ENCODE measurements around the gene CSRNP3.

Gene CSRNP3

GRCh38 chr2:165450156-165450555, 19.3 kb upstream of the CSRNP3 start:
- peak; percentile 28 to 74 (median 59) for DNase-seq
- Histone ChIP-seq H3K27me3 (replicated peaks in 2 of 5; ENCODE audit: control insufficient read depth in 4 of 5, insufficient read depth in 5 of 5, low read length in 4 of 5) (no peaks in the 10 kb centered on the region), H3K4me3 (ENCODE audit: control insufficient read depth in 1 of 7, extremely low read depth in 1 of 7, insufficient read depth in 4 of 7, low read depth in 2 of 7, low read length in 6 of 7) (peak overlapping the region in 1 of 7 experiments; percentile 29), H3K4me1 (ENCODE audit: control extremely low read depth in 1 of 4, control insufficient read depth in 4 of 4, insufficient read depth in 4 of 4, low read length in 3 of 4) (peaks cover 5 to 21% (median 14%) of the 10 kb centered on the region in 4 experiments), H3K27ac (ENCODE audit: insufficient read depth in 1 of 2, low read depth in 1 of 2, low read length in 2 of 2, poor library complexity in 1 of 2, severe bottlenecking in 2 of 2) (no peak overlapping the region), H3K36me3 (ENCODE audit: control insufficient read depth in 4 of 4, insufficient read depth in 4 of 4, low read length in 3 of 4) (no peaks in the 10 kb centered on the region), H3K9me3 (ENCODE audit: control extremely low read depth in 1 of 5, control insufficient read depth in 4 of 5, insufficient read depth in 2 of 5, low read depth in 1 of 5, low read length in 4 of 5) (peaks cover 0 to under 1% (median 0%) of the 10 kb centered on the region in 5 experiments)
- ChIA-PET CTCF (interaction anchor here (0.9 to 2.1 kb wide), 10 partner anchors 11 to 424 kb away, joined by 3 to 7 read pairs (median 4); no protein-coding TSS in a partner anchor), POLR2A (no interaction called here)
- WGBS (ENCODE audit: insufficient coverage) = no CpG with 5 or more reads among the region's 1 CpG

- peaks cover 0 to 4% (median 0%) of the 10 kb centered on the region in 5 experiments for H3K9me3 ChIP-seq (ENCODE audit: control extremely low read depth in 1 of 5, control insufficient read depth in 4 of 5, insufficient read depth in 2 of 5, low read depth in 1 of 5, low read length in 4 of 5)
- no peaks in the 10 kb centered on the region for H3K36me3 ChIP-seq (ENCODE audit: control insufficient read depth in 4 of 4, insufficient read depth in 4 of 4, low read length in 3 of 4)
- no peak overlapping the region for H3K27ac ChIP-seq (ENCODE audit: insufficient read depth in 1 of 2, low read depth in 1 of 2, low read length in 2 of 2, poor library complexity in 1 of 2, severe bottlenecking in 2 of 2)
- peaks cover 5 to 21% (median 14%) of the 10 kb centered on the region in 4 experiments for H3K4me1 ChIP-seq (ENCODE audit: control extremely low read depth in 1 of 4, control insufficient read depth in 4 of 4, insufficient read depth in 4 of 4, low read length in 3 of 4)
- CTCF ChIA-PET = interaction anchor here (1.3 kb wide), 1 partner anchor 13 kb away, joined by 3 read pairs; no protein-coding TSS in a partner anchor
- no peak overlapping the region for H3K4me3 ChIP-seq (ENCODE audit: control insufficient read depth in 1 of 7, extremely low read depth in 1 of 7, insufficient read depth in 4 of 7, low read depth in 2 of 7, low read length in 6 of 7)
- POLR2A ChIA-PET = no interaction called here
- no peak for DNase-seq
- WGBS (ENCODE audit: insufficient coverage) = 95% methylated on average over 2 of the region's 2 CpGs
- no peaks in the 10 kb centered on the region for H3K27me3 ChIP-seq (replicated peaks in 2 of 5; ENCODE audit: control insufficient read depth in 4 of 5, insufficient read depth in 5 of 5, low read length in 4 of 5)
Measured at GRCh38 chr2:165452327-165452726, 17.2 kb upstream of the CSRNP3 start.

GRCh38 chr2:165453561-165454094, 15.9 kb upstream of the CSRNP3 start:
- 98% methylated on average over 5 of the region's 5 CpGs for WGBS (ENCODE audit: insufficient coverage)
- Histone ChIP-seq H3K4me3 (ENCODE audit: control insufficient read depth in 1 of 7, extremely low read depth in 1 of 7, insufficient read depth in 4 of 7, low read depth in 2 of 7, low read length in 6 of 7) (no peak overlapping the region), H3K27ac (ENCODE audit: insufficient read depth in 1 of 2, low read depth in 1 of 2, low read length in 2 of 2, poor library complexity in 1 of 2, severe bottlenecking in 2 of 2) (no peak overlapping the region), H3K4me1 (ENCODE audit: control extremely low read depth in 1 of 4, control insufficient read depth in 4 of 4, insufficient read depth in 4 of 4, low read length in 3 of 4) (peaks cover 5 to 21% (median 14%) of the 10 kb centered on the region in 4 experiments), H3K27me3 (replicated peaks in 2 of 5; ENCODE audit: control insufficient read depth in 4 of 5, insufficient read depth in 5 of 5, low read length in 4 of 5) (no peaks in the 10 kb centered on the region), H3K36me3 (ENCODE audit: control insufficient read depth in 4 of 4, insufficient read depth in 4 of 4, low read length in 3 of 4) (no peaks in the 10 kb centered on the region), H3K9me3 (ENCODE audit: control extremely low read depth in 1 of 5, control insufficient read depth in 4 of 5, insufficient read depth in 2 of 5, low read depth in 1 of 5, low read length in 4 of 5) (peaks cover 0 to 4% (median 0%) of the 10 kb centered on the region in 5 experiments)
- ChIA-PET CTCF (interaction anchor here (1.4 kb wide), 1 partner anchor 246 kb away, joined by 3 read pairs; no protein-coding TSS in a partner anchor), POLR2A (interaction anchor here (0.6 kb wide), 1 partner anchor 524 kb away, joined by 4 read pairs; no protein-coding TSS in a partner anchor)
- DNase-seq = no peak

- Histone ChIP-seq H3K36me3 (ENCODE audit: control insufficient read depth in 4 of 4, insufficient read depth in 4 of 4, low read length in 3 of 4) (no peaks in the 10 kb centered on the region), H3K27me3 (replicated peaks in 2 of 5; ENCODE audit: control insufficient read depth in 4 of 5, insufficient read depth in 5 of 5, low read length in 4 of 5) (no peaks in the 10 kb centered on the region), H3K27ac (ENCODE audit: insufficient read depth in 1 of 2, low read depth in 1 of 2, low read length in 2 of 2, poor library complexity in 1 of 2, severe bottlenecking in 2 of 2) (no peak overlapping the region), H3K4me1 (ENCODE audit: control extremely low read depth in 1 of 4, control insufficient read depth in 4 of 4, insufficient read depth in 4 of 4, low read length in 3 of 4) (peaks cover 4 to 11% (median 8%) of the 10 kb centered on the region in 4 experiments), H3K9me3 (ENCODE audit: control extremely low read depth in 1 of 5, control insufficient read depth in 4 of 5, insufficient read depth in 2 of 5, low read depth in 1 of 5, low read length in 4 of 5) (peaks cover 0 to 4% (median 0%) of the 10 kb centered on the region in 5 experiments), H3K4me3 (ENCODE audit: control insufficient read depth in 1 of 7, extremely low read depth in 1 of 7, insufficient read depth in 4 of 7, low read depth in 2 of 7, low read length in 6 of 7) (no peak overlapping the region)
- ChIA-PET POLR2A (no interaction called here), CTCF (interaction anchor here (1.3 kb wide), 1 partner anchor 158 kb away, joined by 3 read pairs; no protein-coding TSS in a partner anchor)
- DNase-seq = no peak
- no CpG with 5 or more reads among the region's 1 CpG for WGBS (ENCODE audit: insufficient coverage)
Measured at GRCh38 chr2:165454905-165455304, 14.6 kb upstream of the CSRNP3 start.

GRCh38 chr2:165456027-165456426, 13.5 kb upstream of the CSRNP3 start:
- DNase-seq = peak in 1 of 3 donors; percentile 37
- peaks cover 0 to 4% (median 0%) of the 10 kb centered on the region in 5 experiments for H3K9me3 ChIP-seq (ENCODE audit: control extremely low read depth in 1 of 5, control insufficient read depth in 4 of 5, insufficient read depth in 2 of 5, low read depth in 1 of 5, low read length in 4 of 5)
- H3K36me3 ChIP-seq (ENCODE audit: control insufficient read depth in 4 of 4, insufficient read depth in 4 of 4, low read length in 3 of 4) = no peaks in the 10 kb centered on the region
- POLR2A ChIA-PET = no interaction called here
- H3K4me3 ChIP-seq (ENCODE audit: control insufficient read depth in 1 of 7, extremely low read depth in 1 of 7, insufficient read depth in 4 of 7, low read depth in 2 of 7, low read length in 6 of 7) = no peak overlapping the region
- H3K27ac ChIP-seq (ENCODE audit: insufficient read depth in 1 of 2, low read depth in 1 of 2, low read length in 2 of 2, poor library complexity in 1 of 2, severe bottlenecking in 2 of 2) = no peak overlapping the region
- H3K4me1 ChIP-seq (ENCODE audit: control extremely low read depth in 1 of 4, control insufficient read depth in 4 of 4, insufficient read depth in 4 of 4, low read length in 3 of 4) = peaks cover 0 to under 1% (median 0%) of the 10 kb centered on the region in 4 experiments
- WGBS (ENCODE audit: insufficient coverage) = no CpG with 5 or more reads among the region's 1 CpG
- no peaks in the 10 kb centered on the region for H3K27me3 ChIP-seq (replicated peaks in 2 of 5; ENCODE audit: control insufficient read depth in 4 of 5, insufficient read depth in 5 of 5, low read length in 4 of 5)
- CTCF ChIA-PET = no interaction called here

GRCh38 chr2:165462443-165462842, 7.1 kb upstream of the CSRNP3 start:
- H3K4me1 ChIP-seq (ENCODE audit: control extremely low read depth in 1 of 4, control insufficient read depth in 4 of 4, insufficient read depth in 4 of 4, low read length in 3 of 4) = no peaks in the 10 kb centered on the region
- H3K27ac ChIP-seq (ENCODE audit: insufficient read depth in 1 of 2, low read depth in 1 of 2, low read length in 2 of 2, poor library complexity in 1 of 2, severe bottlenecking in 2 of 2) = no peak overlapping the region
- H3K4me3 ChIP-seq (ENCODE audit: control insufficient read depth in 1 of 7, extremely low read depth in 1 of 7, insufficient read depth in 4 of 7, low read depth in 2 of 7, low read length in 6 of 7) = no peak overlapping the region
- no peaks in the 10 kb centered on the region for H3K36me3 ChIP-seq (ENCODE audit: control insufficient read depth in 4 of 4, insufficient read depth in 4 of 4, low read length in 3 of 4)
- DNase-seq = no peak
- CTCF ChIA-PET = interaction anchor here (0.5 to 0.9 kb wide), 2 partner anchors 11 to 146 kb away, joined by 3 to 5 read pairs; no protein-coding TSS in a partner anchor
- POLR2A ChIA-PET = no interaction called here
- H3K27me3 ChIP-seq (replicated peaks in 2 of 5; ENCODE audit: control insufficient read depth in 4 of 5, insufficient read depth in 5 of 5, low read length in 4 of 5) = no peaks in the 10 kb centered on the region
- 60% methylated on average over 1 of the region's 3 CpGs for WGBS (ENCODE audit: insufficient coverage)
- no peaks in the 10 kb centered on the region for H3K9me3 ChIP-seq (ENCODE audit: control extremely low read depth in 1 of 5, control insufficient read depth in 4 of 5, insufficient read depth in 2 of 5, low read depth in 1 of 5, low read length in 4 of 5)

- no CpG with 5 or more reads among the region's 2 CpGs for WGBS (ENCODE audit: insufficient coverage)
- H3K27me3 ChIP-seq (replicated peaks in 2 of 5; ENCODE audit: control insufficient read depth in 4 of 5, insufficient read depth in 5 of 5, low read length in 4 of 5) = no peaks in the 10 kb centered on the region
- H3K27ac ChIP-seq (ENCODE audit: insufficient read depth in 1 of 2, low read depth in 1 of 2, low read length in 2 of 2, poor library complexity in 1 of 2, severe bottlenecking in 2 of 2) = no peak overlapping the region
- no peak for DNase-seq
- no peaks in the 10 kb centered on the region for H3K9me3 ChIP-seq (ENCODE audit: control extremely low read depth in 1 of 5, control insufficient read depth in 4 of 5, insufficient read depth in 2 of 5, low read depth in 1 of 5, low read length in 4 of 5)
- ChIA-PET POLR2A (no interaction called here), CTCF (interaction anchor here (0.9 to 1.6 kb wide), 2 partner anchors 17 to 89 kb away, joined by 3 read pairs; no protein-coding TSS in a partner anchor)
- peaks cover 0 to under 1% (median under 1%) of the 10 kb centered on the region in 4 experiments for H3K4me1 ChIP-seq (ENCODE audit: control extremely low read depth in 1 of 4, control insufficient read depth in 4 of 4, insufficient read depth in 4 of 4, low read length in 3 of 4)
- no peaks in the 10 kb centered on the region for H3K36me3 ChIP-seq (ENCODE audit: control insufficient read depth in 4 of 4, insufficient read depth in 4 of 4, low read length in 3 of 4)
- no peak overlapping the region for H3K4me3 ChIP-seq (ENCODE audit: control insufficient read depth in 1 of 7, extremely low read depth in 1 of 7, insufficient read depth in 4 of 7, low read depth in 2 of 7, low read length in 6 of 7)
Measured at GRCh38 chr2:165466386-165466785, 3.1 kb upstream of the CSRNP3 start.

Data from common myeloid progenitor, CD34-positive (primary cell).